DMS 273 (cell line): ENCODE measurements around the gene MAMSTR.
"Not testable (repeated sequence)": the region's sequence is repeated elsewhere in the genome, so short reads cannot be mapped to it uniquely, and the experiment has no call there.

Experiments used
- DNase-seq: peaks from one replicate; lab custom pipeline; 2025; ENCODE audit not compliant: unreplicated experiment; lab: John Stamatoyannopoulos, UW

The MAMSTR gene

GRCh38 chr19:48689449-48689848 is 30.1 kb downstream of the MAMSTR start:
- no peak for DNase-seq

DNA sequence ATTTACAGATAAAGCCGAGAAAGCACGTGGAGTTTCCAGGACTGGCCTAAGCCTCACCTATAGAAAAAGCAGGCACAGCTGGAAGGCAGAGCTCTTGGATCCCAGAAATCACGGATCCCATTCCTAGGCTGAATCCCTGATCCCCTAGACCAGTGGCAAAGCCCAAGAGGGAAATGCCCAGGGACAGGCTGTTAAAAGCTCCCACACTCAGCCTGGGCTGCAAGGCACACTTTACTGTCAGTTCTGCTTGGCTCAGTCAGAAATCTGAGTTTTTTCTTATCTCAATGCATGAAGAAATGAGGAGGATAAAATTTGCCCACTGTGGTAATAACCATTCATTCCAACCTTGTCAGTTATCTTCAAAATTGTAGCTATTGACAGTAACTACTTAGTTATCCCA is 31.7 kb downstream of the MAMSTR start:
- DNase-seq, result no peak

DNA sequence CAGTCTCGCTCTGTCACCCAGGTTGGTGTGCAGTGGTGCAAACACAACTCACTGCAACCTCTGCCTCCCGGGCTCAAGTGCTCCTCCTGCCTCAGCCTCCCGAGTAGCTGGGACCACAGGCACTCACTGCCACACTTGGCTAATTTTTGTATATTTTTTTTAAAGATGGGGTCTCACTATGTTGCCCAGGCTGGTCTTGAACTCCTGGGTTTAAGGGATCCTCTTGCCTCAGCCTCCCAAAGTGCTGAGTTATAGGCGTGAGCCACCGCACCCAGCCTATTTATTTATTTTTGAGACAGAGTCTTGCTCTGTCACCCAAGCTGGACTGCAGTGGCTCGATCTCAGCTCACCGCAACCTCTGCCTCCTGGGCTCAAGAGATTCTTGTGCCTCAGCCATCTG is 32.9 kb downstream of the MAMSTR start:
- not testable (repeated sequence) for DNase-seq

- DNase-seq, result peak; percentile 32
These were observed 33.4 kb downstream of the MAMSTR start for GRCh38 chr19:48686088-48686487.

DNA sequence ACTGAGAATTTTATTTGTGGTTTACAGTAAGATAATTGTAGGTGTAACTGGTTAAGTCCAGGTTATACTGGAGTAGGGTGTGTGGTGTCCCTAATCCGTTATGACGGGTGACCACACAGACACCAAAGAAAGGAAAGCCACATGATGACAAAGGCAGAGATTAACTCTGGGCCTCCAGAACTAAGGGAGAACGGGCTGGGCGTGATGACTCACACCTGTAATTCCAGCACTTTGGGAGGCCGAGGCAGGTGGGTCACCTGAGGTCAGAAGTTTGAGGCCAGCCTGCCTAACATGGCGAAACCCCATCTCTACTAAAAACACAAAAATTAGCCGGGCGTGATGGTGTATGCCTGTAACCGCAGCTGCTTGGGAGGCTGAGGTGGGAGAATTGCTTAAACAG is 33.9 kb downstream of the MAMSTR start:
- no peak for DNase-seq

- DNase-seq, result no peak
These were observed 36.2 kb downstream of the MAMSTR start for GRCh38 chr19:48683349-48683748.

DNA sequence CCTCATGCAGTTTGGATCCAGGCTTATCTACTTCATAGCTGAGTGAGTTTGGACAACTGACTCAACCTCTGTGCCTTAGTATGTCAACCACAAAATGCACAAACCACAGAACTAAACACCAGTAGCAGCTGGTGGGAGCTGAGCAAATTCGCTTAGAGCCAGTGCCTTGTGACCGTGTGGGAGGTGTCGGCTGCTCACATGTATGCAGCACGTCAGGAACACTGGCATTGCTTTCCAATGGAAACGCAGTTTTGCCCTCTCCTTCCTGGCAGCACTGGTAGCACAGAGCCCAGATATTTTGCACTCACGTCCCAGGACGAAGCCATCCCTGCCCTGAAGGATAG is 38.4 kb downstream of the MAMSTR start:
- DNase-seq, result peak; percentile 74

- no peak for DNase-seq
These were observed 38.9 kb downstream of the MAMSTR start for GRCh38 chr19:48680436-48681126.

DNA sequence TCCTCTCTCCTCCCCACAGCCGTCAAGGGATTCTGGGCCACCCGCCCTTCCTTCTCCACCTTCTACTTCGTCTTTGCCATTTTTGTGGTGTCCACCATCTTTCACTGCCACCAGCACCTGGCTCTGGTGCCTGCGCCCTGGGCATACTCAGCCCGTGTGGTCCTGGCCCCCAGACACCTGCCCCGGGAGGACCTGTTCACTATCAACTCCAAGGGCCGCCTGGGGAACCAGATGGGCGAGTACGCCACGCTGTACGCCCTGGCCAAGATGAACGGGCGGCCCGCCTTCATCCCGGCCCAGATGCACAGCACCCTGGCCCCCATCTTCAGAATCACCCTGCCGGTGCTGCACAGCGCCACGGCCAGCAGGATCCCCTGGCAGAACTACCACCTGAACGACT is 39.5 kb downstream of the MAMSTR start:
- not testable (repeated sequence) for DNase-seq

DNA sequence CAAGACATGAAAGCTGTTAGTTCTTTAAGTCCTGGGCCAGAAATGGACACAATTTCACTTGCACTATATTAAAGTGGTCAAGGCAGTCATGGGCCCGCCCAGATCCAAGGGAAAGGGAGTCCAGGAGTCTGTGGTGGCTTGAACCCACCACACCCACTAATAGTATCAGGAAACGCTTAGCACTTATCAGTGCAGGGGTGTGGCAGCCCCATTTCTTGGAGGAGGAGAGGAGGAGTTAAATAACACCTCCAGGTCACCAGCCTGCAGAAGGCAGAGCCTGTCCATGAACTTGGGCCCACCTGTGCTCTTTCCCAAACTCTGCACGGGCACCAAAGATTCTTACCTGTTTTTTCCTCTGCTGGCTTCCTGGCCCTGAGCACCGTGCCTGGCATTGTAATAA is 41.3 kb downstream of the MAMSTR start:
- no peak for DNase-seq

GRCh38 chr19:48676887-48677286 is 42.6 kb downstream of the MAMSTR start:
- no peak for DNase-seq

DNA sequence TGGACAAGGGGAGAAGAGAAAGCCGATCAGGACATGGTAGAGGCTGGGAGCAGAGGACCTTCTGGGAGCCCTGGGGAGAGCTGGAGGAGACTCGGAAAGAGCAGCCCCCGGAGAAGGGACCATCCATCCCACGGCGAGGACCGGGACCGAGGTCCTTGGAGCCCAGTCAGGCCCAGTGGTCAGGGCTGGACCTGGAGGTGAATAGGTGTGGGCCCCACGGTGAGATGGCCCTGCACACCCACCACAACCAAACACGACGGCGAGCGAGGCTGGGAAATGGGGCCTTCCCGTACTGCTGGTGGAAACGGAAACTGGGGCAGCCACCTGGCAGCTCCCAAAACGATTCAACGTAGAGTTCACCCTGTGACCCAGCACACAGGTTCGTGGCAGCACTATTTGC is 43.0 kb downstream of the MAMSTR start:
- no peak for DNase-seq

DNA sequence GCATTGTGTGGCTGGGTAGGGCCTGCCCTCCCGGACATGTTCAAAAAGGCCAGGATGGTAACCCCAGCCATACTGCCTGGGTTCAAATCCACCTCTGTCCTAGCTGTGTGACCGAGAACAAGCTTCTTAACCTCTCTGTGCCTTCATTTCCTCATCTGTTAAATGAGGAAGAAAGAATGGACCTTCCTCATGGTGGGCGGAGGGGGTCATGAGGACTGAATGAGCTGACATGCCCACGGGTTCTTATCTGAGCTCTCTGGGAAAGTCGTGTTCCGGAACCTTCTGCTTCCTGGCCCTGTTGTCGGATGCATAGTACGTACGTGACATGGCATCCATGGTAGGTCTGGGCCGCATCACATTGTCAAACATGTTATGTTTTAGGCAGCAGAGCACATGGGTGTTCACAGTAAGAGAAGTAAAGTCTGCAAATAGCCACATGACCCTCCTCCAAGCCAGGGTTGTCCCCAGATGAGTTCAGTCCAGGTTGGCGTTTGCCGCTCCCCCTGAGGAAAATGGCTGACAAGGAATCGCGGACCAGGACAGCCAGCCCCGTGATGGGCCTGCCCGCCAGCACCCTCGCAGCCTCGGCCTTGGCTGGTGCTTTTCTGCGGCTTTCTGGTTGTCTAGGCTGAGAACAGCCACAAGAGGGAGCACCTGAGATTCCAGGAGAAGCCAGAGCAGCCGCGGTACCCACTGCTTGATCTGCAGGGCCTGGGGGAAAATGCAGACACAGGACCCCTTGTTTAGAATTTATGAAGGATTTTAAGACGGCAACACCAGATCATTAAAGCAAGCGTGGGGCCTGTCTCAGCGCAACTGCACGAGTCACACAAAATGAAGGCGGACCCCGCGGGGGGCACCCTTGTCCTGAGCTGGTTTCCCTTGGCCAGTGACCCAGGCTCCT is 44.4 kb downstream of the MAMSTR start:
- peak; percentile 96 for DNase-seq

DNA sequence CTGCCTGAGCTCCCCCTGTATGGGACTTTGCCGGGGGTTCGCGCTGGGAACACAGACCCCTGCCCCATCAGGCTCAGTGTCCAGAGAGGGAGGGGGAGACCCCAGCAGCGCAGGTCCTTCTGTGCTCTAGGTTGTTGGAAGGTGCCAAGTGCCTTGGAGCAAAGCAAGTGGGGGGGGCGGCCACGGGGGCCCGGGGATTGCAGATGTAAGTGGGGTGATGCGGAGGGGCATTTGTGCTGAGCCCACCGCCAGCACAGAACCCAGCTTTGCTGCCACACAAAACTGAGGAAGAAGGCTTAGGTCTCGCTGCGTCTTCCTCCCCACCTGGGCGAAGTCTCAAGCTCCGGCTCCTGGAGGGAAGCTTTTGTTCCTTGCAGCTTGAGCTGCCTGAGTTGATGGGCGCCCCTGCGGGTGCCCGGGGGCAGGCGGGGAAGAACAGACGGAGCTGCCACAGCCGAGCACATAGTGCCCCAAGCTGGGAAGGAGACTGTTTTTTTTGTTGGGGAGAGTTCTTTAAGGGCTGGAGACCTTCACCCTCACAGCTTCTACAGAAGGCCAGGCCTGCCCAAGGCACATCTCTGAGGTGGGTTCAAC is 45.2 kb downstream of the MAMSTR start:
- DNase-seq, result peak; percentile 49

DNA sequence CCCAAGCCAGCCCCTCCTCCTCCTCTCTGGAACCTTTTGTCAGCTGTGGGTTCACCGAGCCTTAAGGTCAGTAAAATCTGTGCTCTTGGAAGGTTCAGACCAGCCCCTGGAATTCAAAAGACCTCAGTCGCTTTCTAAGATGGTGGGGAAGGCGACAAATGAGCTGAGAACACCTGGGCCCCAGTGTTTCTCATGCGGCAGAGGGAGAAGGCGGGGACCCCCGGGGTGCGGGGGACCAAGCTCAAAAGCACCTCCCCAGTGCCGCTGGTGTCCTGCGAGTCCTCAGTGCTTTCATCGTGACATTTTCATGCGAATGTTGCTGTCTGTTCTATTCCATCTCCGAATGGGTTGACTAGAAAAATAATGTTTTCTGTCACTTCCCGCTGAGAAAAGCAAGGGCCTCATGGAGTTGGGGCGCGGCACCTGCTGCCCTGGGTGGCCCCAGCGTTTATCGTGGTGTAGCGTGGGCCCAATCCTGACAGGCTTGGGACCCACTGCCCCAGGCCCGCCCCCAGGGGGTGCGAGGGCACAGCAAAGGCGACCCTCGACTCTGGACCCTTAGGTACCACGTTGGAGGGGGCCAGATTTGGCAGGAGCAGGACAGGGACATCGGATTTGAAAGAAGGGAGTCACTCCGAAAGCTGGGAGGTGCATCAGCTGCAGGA is 46.0 kb downstream of the MAMSTR start:
- DNase-seq, result no peak

GRCh38 chr19:48672994-48673393 is 46.5 kb downstream of the MAMSTR start, which contains the start of gene NTN5:
NTN5 (minus strand) TSS chr19:48673017; CDS start chr19:48670986, 2,031 bp downstream.
- no peak for DNase-seq

DNA sequence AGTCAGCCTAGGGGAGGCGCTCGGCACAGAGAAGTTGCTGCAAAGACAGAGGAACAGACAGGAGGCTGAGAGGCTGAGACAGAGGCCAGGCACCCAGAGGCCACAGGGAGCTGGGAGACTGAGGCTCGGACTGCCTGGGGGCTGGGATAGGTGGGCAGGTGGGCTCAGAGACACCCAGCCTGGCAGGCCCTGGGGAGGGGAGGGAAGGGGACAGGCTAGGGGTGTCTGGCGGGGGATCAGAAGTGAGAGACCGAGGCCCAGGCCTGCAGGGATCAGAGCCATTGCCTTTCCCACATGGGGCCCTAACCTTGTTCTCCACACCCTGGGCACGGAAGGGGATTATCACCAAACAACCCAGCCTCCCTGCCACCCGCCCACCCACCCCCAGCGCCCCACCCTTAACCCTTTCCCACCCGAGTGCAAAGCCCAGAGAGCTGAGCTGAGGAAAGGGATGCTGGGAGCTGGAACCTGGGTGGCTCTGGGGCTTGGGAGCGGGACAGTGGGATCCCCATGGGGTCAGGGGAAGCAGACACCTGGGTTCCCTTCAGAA is 48.0 kb downstream of the MAMSTR start:
- peak; percentile 84 for DNase-seq

GRCh38 chr19:48670699-48671445 is 48.7 kb downstream of the MAMSTR start:
- peak; percentile 59 for DNase-seq

DNA sequence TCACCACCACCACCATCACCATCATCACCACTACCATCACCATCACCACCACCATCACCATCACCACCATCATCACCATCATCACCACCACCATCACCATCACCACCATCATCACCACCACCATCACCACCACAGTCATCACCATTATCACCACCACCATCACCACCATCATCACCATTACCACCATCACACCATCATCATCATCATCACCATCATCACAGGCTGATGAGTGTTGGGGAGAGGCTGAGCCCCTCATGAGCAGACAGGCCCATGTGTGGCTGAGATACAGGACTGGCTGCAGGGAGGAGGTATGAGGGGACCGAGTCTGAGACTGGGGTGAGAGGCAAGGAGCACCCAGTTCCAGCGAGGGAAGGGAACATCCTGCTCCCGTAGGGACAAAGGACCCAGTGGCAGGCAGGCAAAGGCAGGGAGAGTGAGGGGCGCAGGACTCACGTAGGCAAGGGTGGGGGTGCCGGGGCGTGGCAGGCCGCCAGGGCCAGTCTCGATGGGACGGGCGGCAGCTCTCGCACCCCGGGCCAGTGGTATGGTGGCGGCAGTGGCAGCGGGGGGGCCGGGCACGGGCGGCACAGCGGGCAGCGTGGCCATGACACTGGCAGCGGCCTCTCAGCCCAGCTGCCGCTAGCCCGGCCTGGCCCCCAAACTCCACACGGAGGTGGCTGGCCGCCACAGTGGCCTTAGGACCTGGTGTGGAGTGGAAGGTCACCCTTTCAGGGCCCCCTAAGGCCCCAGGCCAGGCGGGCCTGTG is 49.4 kb downstream of the MAMSTR start:
- DNase-seq, result no peak

GRCh38 chr19:48668761-48669160 is 50.8 kb downstream of the MAMSTR start:
- no peak for DNase-seq
